Peyer's patch (tissue), 4 donors: ENCODE data around the gene GTSF1L.

Experiments
- POLR2A ChIP-seq, 2 donors: fragments of 450-650 bp; IDR thresholded peaks; one replicate each; pipeline ENCODE4 v1.5.1; 2017; ENCODE audit warnings: antibody characterized with exemption in 2 of 2, mild to moderate bottlenecking in 2 of 2, moderate library complexity in 2 of 2
- TF ChIP-seq, protein P1 (sequence below), 6 experiments: fragments of 450-650 bp in 4 of 6; fragments of 200-600 bp in 2 of 6; sonication (generic) in 1 of 6; IDR thresholded peaks; one replicate each; pipeline ENCODE4 v1.5.1; 2017 to 2019; ENCODE audit warnings: antibody characterized with exemption in 6 of 6, mild to moderate bottlenecking in 3 of 6, moderate library complexity in 1 of 6

DNA sequence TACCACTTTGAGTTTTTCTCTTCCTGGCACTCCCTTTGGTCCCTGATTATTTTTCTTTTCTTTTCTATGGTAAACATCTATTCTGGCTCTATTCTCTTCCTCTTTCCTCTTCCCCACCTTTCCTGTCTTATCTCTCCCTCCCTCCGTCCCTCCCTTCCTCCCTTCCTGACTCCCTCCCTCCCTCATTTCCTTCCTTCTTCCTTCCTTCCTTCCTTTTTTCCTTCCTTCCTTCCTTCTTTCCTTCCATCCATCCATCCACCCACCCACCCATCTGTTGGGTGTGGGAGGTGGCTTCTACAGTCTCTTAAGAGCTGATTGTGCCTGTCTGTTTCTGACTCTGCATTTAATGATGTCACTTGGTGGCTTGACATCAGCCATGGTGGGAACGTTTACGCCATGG lies 43.5 kb upstream of the GTSF1L start:
- TF ChIP-seq, protein P1, sequence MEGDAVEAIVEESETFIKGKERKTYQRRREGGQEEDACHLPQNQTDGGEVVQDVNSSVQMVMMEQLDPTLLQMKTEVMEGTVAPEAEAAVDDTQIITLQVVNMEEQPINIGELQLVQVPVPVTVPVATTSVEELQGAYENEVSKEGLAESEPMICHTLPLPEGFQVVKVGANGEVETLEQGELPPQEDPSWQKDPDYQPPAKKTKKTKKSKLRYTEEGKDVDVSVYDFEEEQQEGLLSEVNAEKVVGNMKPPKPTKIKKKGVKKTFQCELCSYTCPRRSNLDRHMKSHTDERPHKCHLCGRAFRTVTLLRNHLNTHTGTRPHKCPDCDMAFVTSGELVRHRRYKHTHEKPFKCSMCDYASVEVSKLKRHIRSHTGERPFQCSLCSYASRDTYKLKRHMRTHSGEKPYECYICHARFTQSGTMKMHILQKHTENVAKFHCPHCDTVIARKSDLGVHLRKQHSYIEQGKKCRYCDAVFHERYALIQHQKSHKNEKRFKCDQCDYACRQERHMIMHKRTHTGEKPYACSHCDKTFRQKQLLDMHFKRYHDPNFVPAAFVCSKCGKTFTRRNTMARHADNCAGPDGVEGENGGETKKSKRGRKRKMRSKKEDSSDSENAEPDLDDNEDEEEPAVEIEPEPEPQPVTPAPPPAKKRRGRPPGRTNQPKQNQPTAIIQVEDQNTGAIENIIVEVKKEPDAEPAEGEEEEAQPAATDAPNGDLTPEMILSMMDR (IDR thresholded peaks at IDR 0.05) = no peak
- TF ChIP-seq POLR2A (IDR thresholded peaks at IDR 0.05) = no peak
